RWPE1 (cell line): ENCODE data around the gene ARIH2.
A peak's percentile ranks its signal among the peaks of the same experiment; 100 is the strongest.

Experiments
- CTCF ChIA-PET: fragments of 350-600 bp; sonication (Branson Sonifier 250); formaldehyde crosslinking; extraction: SDS; loops from one replicate; lab custom pipeline; 2021; lab: Yijun Ruan, JAX
- POLR2A ChIA-PET: fragments of 400-600 bp; formaldehyde crosslinking; extraction: SDS; loops from one replicate; lab custom pipeline; 2020; ENCODE audit warnings: antibody characterized with exemption; ENCODE audit not compliant: low non-redundant PET; lab: Yijun Ruan, JAX
- DNase-seq: peaks from one replicate; pipeline ENCODE4 v3.0.0; 2012; ENCODE audit warnings: low spot score
- H3K27ac ChIP-seq: fragments of 450-650 bp; 2 replicates; pipeline ENCODE4 v1.5.1; 2017
- CTCF ChIP-seq: fragments of 450-650 bp; conservative IDR thresholded peaks from 2 replicates; pipeline ENCODE4 v1.5.1; 2017; ENCODE audit warnings: low read depth, mild to moderate bottlenecking

Gene ARIH2

DNA sequence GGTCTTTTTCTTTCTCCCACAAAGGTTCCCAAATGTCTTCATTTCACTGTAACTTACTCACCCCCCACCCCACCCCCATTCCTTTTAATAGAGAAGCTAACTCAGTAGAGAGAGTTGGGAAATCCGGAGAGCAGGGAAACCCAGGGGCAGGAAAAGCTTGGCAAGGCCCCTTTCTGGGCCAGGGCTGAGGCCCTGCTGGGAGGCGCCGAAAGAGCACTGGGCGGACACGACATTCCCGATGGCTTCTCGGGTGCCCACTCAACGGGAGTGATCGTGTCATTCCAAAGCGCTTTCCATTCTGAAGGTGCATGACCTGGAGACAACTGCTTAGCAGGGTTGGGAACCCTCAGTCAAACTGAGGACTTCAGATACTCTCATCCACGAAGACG, 101.3 kb downstream of the ARIH2 start:
- TF ChIP-seq CTCF = no peak
- CTCF ChIA-PET = no interaction called here
- POLR2A ChIA-PET = interaction anchor here (0.5 to 1.3 kb wide), 2 partner anchors 13 to 31 kb away, joined by 3 to 4 read pairs; partner anchors contain the start of gene WDR6
- H3K27ac ChIP-seq = peak overlapping the region; percentile 98
- DNase-seq = no peak

DNA sequence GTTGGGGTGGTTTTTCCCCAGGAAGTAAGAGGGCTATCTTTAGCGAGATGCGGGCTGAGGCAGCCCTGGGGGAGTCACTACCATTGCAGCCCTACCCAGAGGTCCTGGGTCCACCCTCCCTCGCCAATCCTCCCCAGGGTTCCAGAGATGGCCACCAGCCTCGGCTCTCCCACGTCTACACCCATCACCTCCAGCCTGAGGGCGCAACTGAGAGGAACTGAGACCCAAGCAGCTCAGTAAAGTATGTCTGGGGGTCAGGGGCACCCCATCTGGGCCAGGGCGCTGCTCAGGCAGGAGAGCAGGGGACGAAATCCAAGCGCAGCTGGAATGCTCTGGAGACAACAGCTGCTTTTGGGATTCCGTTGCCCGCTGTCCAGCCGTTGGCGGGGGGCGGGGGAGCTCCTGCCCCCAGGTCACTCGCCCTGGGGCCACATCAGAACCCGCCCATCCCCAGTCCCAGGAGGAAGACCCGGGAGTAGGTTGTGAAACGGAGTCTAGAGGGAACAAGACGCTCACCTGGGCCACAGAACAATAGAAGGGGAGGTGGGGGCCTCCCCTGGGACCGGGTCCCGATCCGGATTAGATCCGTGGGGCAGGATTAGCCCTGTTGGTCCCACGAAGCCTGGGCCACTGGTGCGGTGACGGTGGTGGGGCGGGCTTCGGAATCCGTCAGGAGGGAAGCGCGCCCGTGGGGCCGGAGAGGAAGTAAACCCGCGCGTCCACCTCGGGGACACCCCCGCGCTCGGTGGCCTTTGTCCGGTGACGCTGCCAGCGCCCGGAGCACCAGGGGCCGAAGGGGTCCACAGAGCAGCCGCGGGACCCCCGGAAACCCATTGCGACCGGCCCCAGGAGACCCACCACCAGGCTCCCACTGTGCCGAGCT, 101.9 kb downstream of the ARIH2 start:
- DNase-seq = no peak
- peak overlapping the region; percentile 98 for H3K27ac ChIP-seq
- ChIA-PET CTCF (interaction anchor here (0.7 kb wide), 1 partner anchor 16 kb away, joined by 3 read pairs; no protein-coding TSS in a partner anchor), POLR2A (interaction anchor here (0.5 to 1.3 kb wide), 3 partner anchors 14 to 68 kb away, joined by 3 to 4 read pairs (median 3); partner anchors contain the start of gene WDR6)
- no peak for TF ChIP-seq CTCF

DNA sequence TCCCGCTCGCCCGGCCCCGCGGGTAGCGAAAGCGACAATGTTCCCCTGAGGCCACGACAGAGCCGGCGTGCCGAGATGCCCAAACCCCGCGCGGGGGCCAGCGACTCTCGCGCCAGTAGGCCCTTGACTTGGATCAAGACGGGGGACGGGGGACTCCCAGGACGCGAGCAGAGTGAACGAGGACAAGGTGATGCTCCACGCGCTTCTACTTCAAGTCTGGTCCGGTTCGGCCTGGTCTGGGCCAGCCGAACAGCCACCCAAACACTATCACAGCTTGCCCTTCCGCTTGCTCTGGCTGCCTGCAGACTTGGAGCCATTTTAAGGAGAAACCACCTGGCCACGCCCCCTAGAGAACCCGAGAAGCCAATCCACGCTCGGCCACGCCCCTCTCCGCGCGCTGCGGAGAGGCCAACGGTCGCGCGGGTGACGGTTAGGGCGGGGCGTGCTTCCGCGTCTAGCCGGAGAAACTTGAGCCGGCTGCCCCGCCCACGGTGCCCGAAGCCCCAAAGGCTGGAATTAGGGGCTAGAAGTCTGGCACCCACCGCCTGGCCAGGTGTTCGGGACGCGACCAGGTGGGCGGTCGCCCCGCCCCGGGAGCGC, 102.7 kb downstream of the ARIH2 start:
- ChIA-PET POLR2A (interaction anchor here (0.6 to 1.3 kb wide), 3 partner anchors 14 to 73 kb away, joined by 3 to 4 read pairs (median 3); partner anchors contain the start of genes QRICH1 and WDR6), CTCF (interaction anchor here (0.6 to 1.0 kb wide), 2 partner anchors 73 to 362 kb away, joined by 5 read pairs; no protein-coding TSS in a partner anchor)
- H3K27ac ChIP-seq = peak overlapping the region; percentile 98
- peak; percentile 80 for DNase-seq
- no peak for TF ChIP-seq CTCF

DNA sequence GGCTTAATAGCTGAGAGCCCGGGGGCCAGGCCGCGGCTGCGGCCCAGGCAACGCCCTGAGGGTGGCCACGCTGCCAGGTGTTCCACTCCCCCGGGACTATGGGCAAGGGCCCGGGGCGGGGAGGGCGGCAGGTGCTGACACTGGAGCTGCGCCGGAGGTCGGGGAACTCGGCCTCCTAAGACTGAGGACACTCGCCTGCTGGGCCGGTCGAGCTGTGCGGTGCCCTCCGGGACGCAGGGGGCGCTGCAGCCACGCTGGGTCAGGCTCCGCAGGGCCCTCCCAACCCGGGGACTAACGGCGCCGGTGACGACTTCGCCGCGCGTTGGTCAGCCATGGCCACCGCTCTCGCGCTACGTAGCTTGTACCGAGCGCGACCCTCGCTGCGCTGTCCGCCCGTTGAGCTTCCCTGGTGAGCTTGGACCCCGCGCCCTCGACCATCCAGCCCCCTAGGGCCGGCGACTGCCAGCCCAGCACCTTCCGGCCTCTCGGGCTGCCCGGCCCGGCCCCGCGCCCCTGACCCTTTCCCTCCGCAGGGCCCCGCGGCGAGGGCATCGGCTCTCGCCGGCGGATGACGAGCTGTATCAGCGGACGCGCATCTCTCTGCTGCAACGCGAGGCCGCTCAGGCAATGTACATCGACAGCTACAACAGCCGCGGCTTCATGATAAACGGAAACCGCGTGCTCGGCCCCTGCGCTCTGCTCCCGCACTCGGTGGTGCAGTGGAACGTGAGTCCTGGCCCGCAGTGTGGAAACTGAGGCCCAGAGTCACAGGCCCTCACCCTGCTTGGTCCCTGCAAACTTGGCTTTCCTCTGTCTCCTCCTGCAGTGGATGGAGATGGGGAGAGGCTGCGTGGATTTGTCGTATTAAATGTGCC, 103.4 kb downstream of the ARIH2 start, which contains the start of gene NDUFAF3:
Gene NDUFAF3, plus strand, starts transcription at position 309 of the 875 bp plus-strand sequence. Its CDS starts 24 bp downstream, at position 333.
- POLR2A ChIA-PET = interaction anchor here (0.5 to 1.0 kb wide), 3 partner anchors 17 to 278 kb away, joined by 3 to 5 read pairs (median 3); partner anchors contain the start of gene QRICH1
- peak within 1 kb of the TSS; percentile 98 for H3K27ac ChIP-seq
- CTCF ChIA-PET = interaction anchor here (0.6 to 1.0 kb wide), 3 partner anchors 9 to 363 kb away, joined by 3 to 5 read pairs (median 5); no protein-coding TSS in a partner anchor
- TF ChIP-seq CTCF = peak; percentile 91
- DNase-seq = peak; percentile 78

GRCh38 chr3:49022688-49023171, 104.1 kb downstream of the ARIH2 start:
- TF ChIP-seq CTCF = no peak
- H3K27ac ChIP-seq = peak overlapping the region; percentile 98
- no peak for DNase-seq
- CTCF ChIA-PET = no interaction called here
- POLR2A ChIA-PET = interaction anchor here (1.0 kb wide), 1 partner anchor 18 kb away, joined by 5 read pairs; no protein-coding TSS in a partner anchor
